Ishikawa (cell line): ENCODE results near the gene OCSTAMP.

Experiments used
- EGR1 ChIP-seq: IDR thresholded peaks from 2 replicates; pipeline ENCODE4 v1.6.1; 2012
- MAX ChIP-seq: IDR thresholded peaks from 2 replicates; pipeline ENCODE4 v1.6.1; 2012
- NFIC ChIP-seq: IDR thresholded peaks from 2 replicates; pipeline ENCODE4 v1.6.1; 2012
- RAD21 ChIP-seq: IDR thresholded peaks from 2 replicates; pipeline ENCODE4 v1.6.1; 2012; ENCODE audit warnings: low read depth
- REST ChIP-seq: IDR thresholded peaks from 2 replicates; pipeline ENCODE4 v1.6.1; 2012; ENCODE audit warnings: low read depth, mild to moderate bottlenecking
- TAF1 ChIP-seq: IDR thresholded peaks from 2 replicates; pipeline ENCODE4 v1.6.1; 2012; ENCODE audit warnings: low read depth, mild to moderate bottlenecking
- USF1 ChIP-seq: IDR thresholded peaks from 2 replicates; pipeline ENCODE4 v1.6.1; 2012
- YY1 ChIP-seq: IDR thresholded peaks from 2 replicates; pipeline ENCODE4 v1.6.1; 2012; ENCODE audit warnings: low read depth
- ZBTB7A ChIP-seq: IDR thresholded peaks from 2 replicates; pipeline ENCODE4 v1.6.1; 2012; ENCODE audit warnings: low read depth

DNA sequence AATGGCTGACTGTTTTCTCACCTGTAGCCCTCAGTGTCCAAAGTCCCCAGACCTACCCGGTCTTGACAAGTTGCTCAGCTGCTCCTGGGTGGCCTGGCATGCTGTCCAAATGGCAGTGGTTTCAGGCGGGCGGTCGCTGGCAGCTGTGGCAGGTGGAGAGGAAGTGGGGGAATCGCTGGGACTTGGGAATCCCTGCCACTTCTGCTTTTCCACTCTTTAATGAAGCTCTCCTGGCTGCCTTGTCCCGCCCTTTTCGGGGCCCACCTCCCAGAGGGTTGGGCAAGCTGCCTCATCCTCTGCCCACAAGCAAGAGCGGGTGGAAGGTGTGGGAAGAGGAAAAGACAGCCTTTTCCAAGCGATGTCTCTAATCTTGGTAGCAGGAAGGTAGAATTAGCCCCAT is at the start of gene OCSTAMP:
- no peak for TF ChIP-seq ZBTB7A
- TF ChIP-seq MAX = no peak
- no peak for TF ChIP-seq NFIC
- no peak for TF ChIP-seq RAD21
- no peak for TF ChIP-seq YY1
- TF ChIP-seq USF1 = no peak
- TF ChIP-seq TAF1 = no peak
- TF ChIP-seq REST = no peak
- no peak for TF ChIP-seq EGR1
